Activated T-cell treated with anti-CD3 and anti-CD28 coated beads, Interleukin-2, amount 50 U/mL, for 48 hours (primary cell): Measurements from ENCODE around the gene GTF2IRD1.
"Not testable (repeated sequence)": the region's sequence is repeated elsewhere in the genome, so short reads cannot be mapped to it uniquely, and the experiment has no call there.

Experiments used
- DNase-seq, 2 experiments: peaks; one replicate each; pipeline ENCODE4 v3.0.0-alpha.2; 2020

Gene GTF2IRD1

DNA sequence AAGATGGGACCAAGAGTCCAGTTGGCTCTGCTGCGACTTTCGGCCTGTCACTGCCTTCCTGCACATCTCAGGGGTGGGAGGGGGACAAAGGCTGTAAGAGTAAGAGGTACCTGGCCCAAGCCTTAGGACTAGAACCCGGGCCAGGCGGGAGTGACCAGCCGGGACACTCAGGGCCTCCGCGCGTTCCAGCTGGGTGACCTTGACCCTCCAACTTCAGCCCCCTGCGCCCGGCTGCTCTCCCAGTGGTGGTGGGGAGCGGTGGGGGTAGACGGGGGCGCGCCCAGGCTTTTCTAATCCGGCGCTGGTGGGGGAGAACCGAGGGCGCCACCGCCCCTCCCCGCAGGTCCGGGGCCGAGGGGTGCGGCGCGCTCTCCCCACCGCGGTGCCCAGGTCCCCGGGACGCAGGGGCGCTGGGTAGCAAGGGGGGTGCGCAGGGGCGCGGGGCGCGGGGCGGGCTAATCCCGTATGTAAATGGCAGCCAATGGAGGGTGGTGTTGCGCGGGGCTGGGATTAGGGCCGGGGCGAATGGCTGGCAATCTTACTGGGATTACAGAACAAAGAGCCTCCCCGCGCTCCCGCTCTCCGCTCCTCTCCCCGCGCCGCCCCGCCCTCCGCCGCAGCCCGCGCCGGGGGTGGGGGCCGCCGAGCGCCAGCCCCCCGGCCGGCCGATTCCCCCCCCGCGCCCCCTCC lies at the start of gene GTF2IRD1:
GTF2IRD1 (plus strand) TSS at position 585 of the 690 bp plus-strand sequence. CDS start 54,175 bp downstream, outside the sequence.
- DNase-seq, result peak; percentile 58 to 70

- no peak for DNase-seq
Observed at GRCh38 chr7:74404388-74404700, 49.4 kb upstream of the GTF2IRD1 start.

GRCh38 chr7:74404741-74405140 lies 49.0 kb upstream of the GTF2IRD1 start:
- no peak for DNase-seq

GRCh38 chr7:74405191-74405898 lies 48.4 kb upstream of the GTF2IRD1 start:
- DNase-seq, result peak; percentile 31 to 32

DNA sequence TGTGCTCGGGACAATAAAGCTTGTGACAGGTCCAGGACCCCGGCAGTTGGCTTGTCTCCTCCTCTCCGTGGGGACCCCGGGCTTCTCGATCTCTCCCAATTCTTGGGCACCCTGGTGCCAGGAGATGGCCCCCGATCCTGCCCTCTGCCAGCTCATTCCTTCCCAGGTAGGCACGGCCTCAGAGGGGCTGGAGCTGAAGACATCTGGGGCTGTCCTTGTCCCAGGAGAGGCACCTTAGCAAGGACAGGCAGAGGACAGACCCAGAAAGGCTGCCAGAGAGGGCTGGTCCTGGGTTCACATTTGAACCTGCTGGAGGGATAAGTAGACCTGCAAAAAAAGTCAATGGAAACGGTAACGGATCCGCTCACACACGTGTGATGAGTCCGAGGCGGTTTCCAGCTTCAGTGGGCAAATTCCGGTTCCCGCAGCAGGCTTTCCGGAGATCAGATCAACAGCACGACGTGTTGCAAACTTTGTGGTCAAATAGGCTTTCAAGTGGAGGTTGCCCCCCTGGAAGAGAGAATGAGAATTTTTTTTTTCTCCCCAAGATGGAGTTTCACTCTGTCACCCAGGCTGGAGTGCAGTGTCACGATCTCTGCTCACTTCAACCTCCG lies 47.7 kb upstream of the GTF2IRD1 start:
- DNase-seq, result no peak

DNA sequence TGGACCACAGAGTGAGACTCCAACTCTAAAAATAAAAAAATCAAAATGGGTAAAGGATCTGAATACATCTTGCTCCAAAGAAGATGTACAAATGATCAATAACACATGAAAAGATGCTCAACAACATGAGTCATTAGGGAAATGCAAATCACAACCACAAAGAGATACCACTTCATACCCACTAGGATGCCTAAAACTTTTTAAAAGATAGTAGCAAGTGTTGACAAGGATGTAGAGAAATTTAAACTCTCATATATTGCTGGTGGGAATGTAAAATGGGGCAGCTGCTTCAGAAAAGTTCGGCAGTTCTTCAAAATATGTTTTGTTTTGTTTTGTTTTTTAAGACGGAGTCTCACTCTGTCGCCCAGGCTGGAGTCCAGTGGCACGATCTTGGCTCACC lies 45.7 kb upstream of the GTF2IRD1 start:
- no peak for DNase-seq

DNA sequence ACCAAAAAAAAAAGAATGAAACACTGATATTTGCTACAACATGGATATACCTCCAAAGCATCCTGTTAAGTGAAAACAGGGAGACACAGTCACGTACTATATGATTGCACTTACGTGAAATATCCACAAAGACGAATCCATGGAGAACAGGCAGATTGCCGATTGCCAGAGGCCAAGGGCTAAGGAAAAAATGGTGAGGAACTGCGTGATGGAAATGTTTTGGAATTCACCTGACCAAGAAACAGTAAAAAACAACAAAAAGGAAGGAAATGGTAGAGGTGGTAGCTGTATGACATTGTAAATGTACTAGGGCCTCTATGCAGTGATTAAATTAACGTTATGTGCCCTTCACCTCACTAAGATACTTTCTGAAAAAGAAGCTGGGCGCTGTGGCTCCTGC lies 44.1 kb upstream of the GTF2IRD1 start:
- DNase-seq, result no peak

DNA sequence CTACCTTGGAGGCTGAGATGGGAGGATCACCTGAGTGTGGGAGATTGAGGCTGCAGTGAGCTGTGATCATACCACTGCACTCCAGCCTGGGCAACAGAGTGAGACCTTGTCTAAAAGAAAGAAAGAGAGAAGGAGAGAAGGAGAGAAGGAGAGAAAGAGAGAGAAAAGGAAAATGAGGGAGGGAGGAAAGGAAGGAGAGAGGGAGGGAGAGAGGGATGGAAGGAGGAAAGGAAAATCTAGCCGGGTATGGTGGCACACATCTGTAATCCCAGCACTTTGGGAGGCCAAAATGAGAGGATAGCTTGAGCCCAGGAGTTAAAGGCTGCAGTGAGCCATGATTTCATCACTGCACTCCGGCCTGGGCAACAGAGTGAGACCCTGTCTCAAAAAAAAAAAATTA lies 42.9 kb upstream of the GTF2IRD1 start:
- DNase-seq, result no peak

GRCh38 chr7:74411571-74411970 lies 42.1 kb upstream of the GTF2IRD1 start:
- DNase-seq, result not testable (repeated sequence)

- DNase-seq, result no peak
Observed at GRCh38 chr7:74412056-74412455, 41.6 kb upstream of the GTF2IRD1 start.

- no peak for DNase-seq
Observed at GRCh38 chr7:74412603-74413002, 41.1 kb upstream of the GTF2IRD1 start.

DNA sequence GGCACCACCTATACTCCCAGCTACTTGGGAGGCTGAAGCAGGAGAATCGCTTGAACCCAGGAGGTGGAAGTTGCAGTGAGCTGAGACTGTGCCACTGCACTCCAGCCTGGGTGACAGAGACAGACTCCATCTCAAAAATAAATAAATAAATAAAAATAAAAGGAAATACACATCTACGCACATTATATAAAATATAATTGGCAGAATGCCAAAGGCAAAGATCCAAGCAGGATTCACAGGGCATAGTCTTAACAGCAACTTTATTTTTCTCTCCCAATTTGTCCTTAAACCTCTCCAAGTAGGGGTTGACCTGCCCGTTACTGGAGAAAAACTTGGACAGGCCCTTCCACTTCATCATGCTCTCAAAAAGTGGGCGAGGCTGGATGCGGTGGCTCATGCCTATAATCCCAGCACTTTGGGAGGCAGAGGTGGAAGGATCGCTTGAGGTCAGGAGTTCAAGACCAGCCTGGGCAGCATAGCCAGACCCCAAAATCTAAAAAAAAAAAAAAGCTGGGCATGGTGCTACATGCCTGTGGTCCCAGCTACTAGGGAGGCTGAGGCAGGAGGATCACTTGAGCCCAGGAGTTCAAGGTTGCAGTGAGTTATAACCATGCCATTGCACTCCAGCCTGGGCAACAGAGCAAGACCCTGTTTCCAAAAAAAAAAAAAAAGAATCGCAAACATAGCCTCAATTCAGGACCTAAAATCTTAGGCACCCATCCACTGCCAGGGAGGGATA lies 38.9 kb upstream of the GTF2IRD1 start:
- not testable (repeated sequence) for DNase-seq

GRCh38 chr7:74417419-74417971 lies 36.2 kb upstream of the GTF2IRD1 start:
- DNase-seq, result peak; percentile 71

DNA sequence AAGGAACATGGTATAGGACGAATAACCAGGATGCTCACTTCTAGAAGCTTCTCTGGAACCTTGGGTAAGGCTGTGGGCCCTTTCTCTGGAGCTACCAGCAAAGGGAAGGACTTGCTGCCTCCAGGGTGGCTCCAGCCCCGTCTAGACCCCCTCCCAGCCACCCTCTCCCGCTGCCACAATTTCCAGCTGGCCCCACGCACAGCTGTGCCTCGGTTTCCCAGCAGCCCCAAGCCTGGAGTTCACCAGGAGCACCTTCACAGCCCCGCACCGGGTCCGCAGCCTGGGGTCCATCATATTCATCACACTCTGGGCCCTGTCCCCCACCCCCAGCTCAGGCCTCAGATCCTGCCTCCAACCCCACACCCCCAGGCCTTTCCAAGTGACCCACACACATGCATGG lies 35.6 kb upstream of the GTF2IRD1 start:
- no peak for DNase-seq

- DNase-seq, result no peak
Observed at GRCh38 chr7:74418538-74418937, 35.2 kb upstream of the GTF2IRD1 start.

DNA sequence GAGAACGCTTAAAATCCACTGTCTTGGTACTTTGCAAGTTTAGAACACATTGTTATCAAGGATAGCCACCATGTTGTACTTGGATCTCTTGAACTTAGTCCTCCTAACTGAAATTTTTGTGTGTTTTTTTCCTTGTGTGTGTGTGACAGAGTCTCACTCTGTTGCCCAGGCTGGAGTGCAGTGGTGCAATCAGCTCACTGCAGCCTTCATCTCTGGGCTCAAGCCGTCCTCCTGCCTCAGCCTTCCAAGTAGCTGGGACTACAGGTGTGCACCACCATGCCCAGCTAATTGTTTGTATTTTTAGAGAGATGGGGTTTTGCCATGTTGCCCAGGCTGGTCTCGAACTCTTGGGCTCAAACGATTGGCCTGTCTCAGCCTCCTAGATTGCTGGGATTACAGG lies 34.5 kb upstream of the GTF2IRD1 start:
- DNase-seq, result not testable (repeated sequence)

GRCh38 chr7:74420006-74420405 lies 33.7 kb upstream of the GTF2IRD1 start:
- no peak for DNase-seq

GRCh38 chr7:74424291-74424880 lies 29.3 kb upstream of the GTF2IRD1 start:
- DNase-seq, result no peak

- DNase-seq, result no peak
Observed at GRCh38 chr7:74428023-74428422, 25.7 kb upstream of the GTF2IRD1 start.

- no peak for DNase-seq
Observed at GRCh38 chr7:74429153-74429747, 24.5 kb upstream of the GTF2IRD1 start.

DNA sequence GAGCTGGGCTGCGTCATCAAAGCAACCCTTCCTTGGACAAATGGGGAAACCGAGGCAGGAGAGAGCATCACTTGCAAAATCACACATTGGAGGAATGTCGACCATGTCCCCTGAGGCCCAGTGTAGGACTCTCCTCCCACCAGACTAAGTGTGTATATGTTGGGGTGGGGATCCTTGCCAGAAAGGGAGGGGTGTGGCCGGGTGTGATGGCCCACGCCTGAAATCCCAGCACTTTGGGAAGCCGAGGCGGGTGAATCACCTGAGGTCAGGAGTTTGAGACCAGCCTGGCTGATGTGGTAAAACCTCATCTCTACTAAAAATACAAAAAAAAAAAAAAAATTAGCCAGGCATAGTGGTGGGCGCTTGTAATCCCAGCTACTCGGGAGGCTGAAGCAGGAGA lies 23.3 kb upstream of the GTF2IRD1 start:
- DNase-seq, result not testable (repeated sequence)

- DNase-seq, result no peak
Observed at GRCh38 chr7:74430961-74431466, 22.7 kb upstream of the GTF2IRD1 start.
